Caco-2 (cell line): ENCODE measurements around the gene LYRM9. TPM values are rescaled to one million over a fixed set of nuclear protein-coding genes. Genes with fewer than 3 reads are reported as not detected.

Source experiments
- BruUV-seq: library from RNA; stranded (reverse); fragments of 400-500 nt; replicated peaks from 2 replicates; lab custom pipeline; 2021; lab: Mats Ljungman, UMichigan
- CTCF ChIA-PET: fragments of 300-600 bp; sonication (Branson Sonifier 250); formaldehyde crosslinking; loops from one replicate; lab custom pipeline; 2022; ENCODE audit warnings: antibody characterized with exemption; lab: Charles Lee
- POLR2A ChIA-PET: fragments of 300-600 bp; sonication (Branson Sonifier 250); formaldehyde crosslinking; loops from one replicate; lab custom pipeline; 2022; ENCODE audit warnings: antibody characterized with exemption; lab: Charles Lee
- DNase-seq, 2 experiments: peaks; one replicate each; pipeline versions ENCODE4 v3.0.0 to v3.0.0-alpha.2; 2020 to 2022
- H3K27me3 ChIP-seq: replicated peaks from 2 replicates; pipeline ENCODE4 v1.6.0; 2011; ENCODE audit warnings: low read length; ENCODE audit not compliant: control insufficient read depth, insufficient read depth
- H3K36me3 ChIP-seq: 2 replicates; pipeline ENCODE4 v1.5.1; 2011; ENCODE audit warnings: low read length; ENCODE audit not compliant: control insufficient read depth, insufficient read depth
- H3K4me1 ChIP-seq: fragments of 250-450 bp; sonication (Bioruptor Pico); 2 replicates; pipeline ENCODE4 v1.5.1; 2020; ENCODE audit warnings: mild to moderate bottlenecking
- H3K4me3 ChIP-seq: 2 replicates; pipeline ENCODE4 v1.5.1; 2011; ENCODE audit warnings: low read depth, mild to moderate bottlenecking, control low read depth, low read length
- H3K9me3 ChIP-seq: fragments of 250-450 bp; sonication (Bioruptor Pico); 2 replicates; pipeline ENCODE4 v1.5.1; 2020; ENCODE audit warnings: mild to moderate bottlenecking, moderate library complexity
- H3K27ac Mint-ChIP-seq: one replicate; pipeline ENCODE4 v1.8.0; 2022; ENCODE audit warnings: mixed read lengths; ENCODE audit not compliant: unreplicated experiment
- H3K27me3 Mint-ChIP-seq: one replicate; pipeline ENCODE4 v1.8.0; 2022; ENCODE audit warnings: mixed read lengths; ENCODE audit not compliant: insufficient read depth, unreplicated experiment
- H3K36me3 Mint-ChIP-seq: one replicate; pipeline ENCODE4 v1.8.0; 2022; ENCODE audit warnings: mild to moderate bottlenecking, mixed read lengths; ENCODE audit not compliant: insufficient read depth, unreplicated experiment
- H3K4me1 Mint-ChIP-seq: one replicate; pipeline ENCODE4 v1.8.0; 2022; ENCODE audit warnings: low read depth, mixed read lengths; ENCODE audit not compliant: unreplicated experiment
- H3K4me3 Mint-ChIP-seq: one replicate; pipeline ENCODE4 v1.8.0; 2022; ENCODE audit warnings: mild to moderate bottlenecking, moderate library complexity, mixed read lengths; ENCODE audit not compliant: unreplicated experiment
- H3K9me3 Mint-ChIP-seq: one replicate; pipeline ENCODE4 v1.8.0; 2022; ENCODE audit warnings: mixed read lengths; ENCODE audit not compliant: unreplicated experiment
- CTCF ChIP-seq, 2 experiments: fragments of 200-600 bp in 1 of 2; IDR thresholded peaks; 1 replicate in 1 of 2; 2 replicates in 1 of 2; pipeline versions ENCODE4 v1.5.1 to v1.8.0; 2011 to 2022; ENCODE audit warnings: antibody characterized with exemption in 1 of 2, control low read depth in 1 of 2, inconsistent platforms in 1 of 2, low read depth in 1 of 2, low read length in 1 of 2, mild to moderate bottlenecking in 1 of 2, moderate library complexity in 1 of 2; ENCODE audit not compliant: insufficient read depth in 1 of 2, severe bottlenecking in 1 of 2, unreplicated experiment in 1 of 2
- intact Hi-C: fragments of 100-400 bp; cut with micrococcal nuclease; formaldehyde crosslinking; loops from one replicate; pipeline ENCODE4 v1.10.0; 2022; ENCODE audit not compliant: unreplicated experiment
- total RNA-seq: library from RNA; stranded (reverse); gene quantifications from 2 replicates; pipeline ENCODE4 v1.2.3, GENCODE V29; 2022

Gene LYRM9
- total RNA-seq, 1 experiment from 2014 or later: 29.1 TPM

- H3K4me1 Mint-ChIP-seq: no peaks in the 10 kb centered on the region
- no peaks in the 10 kb centered on the region for H3K36me3 Mint-ChIP-seq
- no peak overlapping the region for H3K27ac Mint-ChIP-seq
- no peaks in the 10 kb centered on the region for H3K27me3 Mint-ChIP-seq
- H3K4me3 ChIP-seq: no peak overlapping the region
- TF ChIP-seq CTCF (IDR thresholded peaks at IDR 0.05; ENCODE audit: insufficient read depth in 1 of 2, low read depth in 1 of 2, low read length in 1 of 2, severe bottlenecking in 1 of 2, unreplicated experiment in 1 of 2): no peak
- CTCF ChIA-PET: interaction anchor here (0.6 kb wide), 1 partner anchor 295 kb away, joined by 4 read pairs; no protein-coding TSS in a partner anchor
- H3K4me1 ChIP-seq: 0 out of 2 replicates have a peak, but pooled peaks cover 8% of the 10 kb centered on the region
- POLR2A ChIA-PET: no interaction called here
- H3K4me3 Mint-ChIP-seq: no peak overlapping the region
- no TSS peak for BruUV-seq
- no peaks in the 10 kb centered on the region; the same call in 1 of the 2 replicates for H3K9me3 ChIP-seq
- intact Hi-C loops: no loop called here
- no peaks in the 10 kb centered on the region for H3K36me3 ChIP-seq
- peaks cover 6% of the 10 kb centered on the region for H3K9me3 Mint-ChIP-seq
- no peak for DNase-seq
- no peaks in the 10 kb centered on the region for H3K27me3 ChIP-seq
Measured at GRCh38 chr17:27904534-27905446, 11.6 kb upstream of the LYRM9 start.

GRCh38 chr17:27904114-27904513 lies 10.9 kb upstream of the LYRM9 start:
- Mint-ChIP-seq H3K36me3 (no peaks in the 10 kb centered on the region), H3K4me1 (no peaks in the 10 kb centered on the region), H3K9me3 (peaks cover 6% of the 10 kb centered on the region), H3K27ac (no peak overlapping the region), H3K27me3 (no peaks in the 10 kb centered on the region), H3K4me3 (no peak overlapping the region)
- 0 out of 2 replicates have a peak, but pooled peaks cover 8% of the 10 kb centered on the region for H3K4me1 ChIP-seq
- H3K36me3 ChIP-seq: no peaks in the 10 kb centered on the region
- no peak for TF ChIP-seq CTCF (IDR thresholded peaks at IDR 0.05; ENCODE audit: insufficient read depth in 1 of 2, low read depth in 1 of 2, low read length in 1 of 2, severe bottlenecking in 1 of 2, unreplicated experiment in 1 of 2)
- no peaks in the 10 kb centered on the region for H3K27me3 ChIP-seq
- H3K4me3 ChIP-seq: no peak overlapping the region
- CTCF ChIA-PET: interaction anchor here (0.6 kb wide), 1 partner anchor 294 kb away, joined by 4 read pairs; no protein-coding TSS in a partner anchor
- no peaks in the 10 kb centered on the region; the same call in 1 of the 2 replicates for H3K9me3 ChIP-seq
- no peak for DNase-seq
- POLR2A ChIA-PET: no interaction called here
- intact Hi-C loops: no loop called here
- no TSS peak for BruUV-seq

- H3K4me3 Mint-ChIP-seq: no peak overlapping the region
- no TSS peak for BruUV-seq
- Histone ChIP-seq H3K27me3 (no peaks in the 10 kb centered on the region), H3K36me3 (no peaks in the 10 kb centered on the region), H3K9me3 (no peaks in the 10 kb centered on the region; the same call in 1 of the 2 replicates), H3K4me1 (0 out of 2 replicates have a peak, but pooled peaks cover 4% of the 10 kb centered on the region), H3K4me3 (no peak overlapping the region)
- POLR2A ChIA-PET: no interaction called here
- intact Hi-C loops: loop anchor here (5.0 kb wide), 1 partner anchor 83 kb away; no protein-coding TSS in a partner anchor
- H3K27me3 Mint-ChIP-seq: no peaks in the 10 kb centered on the region
- no peaks in the 10 kb centered on the region for H3K9me3 Mint-ChIP-seq
- no peaks in the 10 kb centered on the region for H3K36me3 Mint-ChIP-seq
- no peak for TF ChIP-seq CTCF (IDR thresholded peaks at IDR 0.05; ENCODE audit: insufficient read depth in 1 of 2, low read depth in 1 of 2, low read length in 1 of 2, severe bottlenecking in 1 of 2, unreplicated experiment in 1 of 2)
- CTCF ChIA-PET: no interaction called here
- H3K27ac Mint-ChIP-seq: no peak overlapping the region
- peaks cover 6% of the 10 kb centered on the region for H3K4me1 Mint-ChIP-seq
- no peak for DNase-seq
Measured at GRCh38 chr17:27899525-27899924, 6.4 kb upstream of the LYRM9 start.
